ENCODE results near the gene GNA12.

The GNA12 gene

GRCh38 chr7:2757361-2757903 is 86.7 kb downstream of the GNA12 start:
- Histone ChIP-seq H3K9me3 (ENCODE audit: insufficient read depth, low read length, severe bottlenecking) (no peaks in the 10 kb centered on the region), H4K20me1 (ENCODE audit: insufficient read depth, low read length) (peaks cover 23% of the 10 kb centered on the region; the same call in 1 of the 2 replicates), H3K4me3 (ENCODE audit: low read depth in 1 of 2, low read length in 2 of 2) (no peak overlapping the region), H3K27ac (ENCODE audit: low read length) (0 out of 2 replicates have a peak overlapping the region, but pooled peaks have one; percentile 8), H3K27me3 (ENCODE audit: insufficient read depth, low read length, poor library complexity) (no peaks in the 10 kb centered on the region), H3K79me2 (ENCODE audit: insufficient read depth, low read length) (no peaks in the 10 kb centered on the region), H3K9ac (ENCODE audit: low read depth, low read length) (no peak overlapping the region), H2AFZ (ENCODE audit: low read depth, low read length) (no peak overlapping the region), H3K4me2 (ENCODE audit: insufficient read depth, low read length) (no peak overlapping the region), H3K4me1 (ENCODE audit: insufficient read depth, low read length) (peaks cover 8% of the 10 kb centered on the region), H3K36me3 (ENCODE audit: insufficient read depth, low read length) (peaks cover 13% of the 10 kb centered on the region; the same call in 1 of the 2 replicates)
- no peak for DNase-seq
- no peak for ATAC-seq (ENCODE audit: insufficient read depth, low read depth)
- TF ChIP-seq EZH2 (IDR thresholded peaks at IDR 0.05; ENCODE audit: borderline replicate concordance, low read depth, low read length, severe bottlenecking) (no peak), CTCF (IDR thresholded peaks at IDR 0.05; ENCODE audit: borderline replicate concordance, extremely low read depth, low read length, poor library complexity, severe bottlenecking) (no peak)

- no peak overlapping the region for H2AFZ ChIP-seq (ENCODE audit: low read depth, low read length)
- H3K27me3 ChIP-seq (ENCODE audit: insufficient read depth, low read length, poor library complexity), result no peaks in the 10 kb centered on the region
- H3K4me3 ChIP-seq (ENCODE audit: low read depth in 1 of 2, low read length in 2 of 2), result no peak overlapping the region
- no peaks in the 10 kb centered on the region for H3K9me3 ChIP-seq (ENCODE audit: insufficient read depth, low read length, severe bottlenecking)
- TF ChIP-seq EZH2 (IDR thresholded peaks at IDR 0.05; ENCODE audit: borderline replicate concordance, low read depth, low read length, severe bottlenecking), result no peak
- TF ChIP-seq CTCF (IDR thresholded peaks at IDR 0.05; ENCODE audit: borderline replicate concordance, extremely low read depth, low read length, poor library complexity, severe bottlenecking), result no peak
- no peak overlapping the region for H3K27ac ChIP-seq (ENCODE audit: low read length)
- DNase-seq (no peak), ATAC-seq (ENCODE audit: insufficient read depth, low read depth) (no peak)
- H4K20me1 ChIP-seq (ENCODE audit: insufficient read depth, low read length), result 0 out of 2 replicates have a peak, but pooled peaks cover 13% of the 10 kb centered on the region
- no peak overlapping the region for H3K9ac ChIP-seq (ENCODE audit: low read depth, low read length)
- no peak overlapping the region for H3K4me2 ChIP-seq (ENCODE audit: insufficient read depth, low read length)
- H3K79me2 ChIP-seq (ENCODE audit: insufficient read depth, low read length), result peaks cover under 1% of the 10 kb centered on the region; the same call in 1 of the 2 replicates
- peaks cover 8% of the 10 kb centered on the region for H3K4me1 ChIP-seq (ENCODE audit: insufficient read depth, low read length)
- H3K36me3 ChIP-seq (ENCODE audit: insufficient read depth, low read length), result peaks cover 8% of the 10 kb centered on the region; the same call in 1 of the 2 replicates
Measured at GRCh38 chr7:2755531-2755930, 88.6 kb downstream of the GNA12 start.

- Histone ChIP-seq H3K4me2 (ENCODE audit: insufficient read depth, low read length) (no peak overlapping the region), H3K4me3 (ENCODE audit: low read depth in 1 of 2, low read length in 2 of 2) (no peak overlapping the region), H3K27ac (ENCODE audit: low read length) (no peak overlapping the region), H3K9me3 (ENCODE audit: insufficient read depth, low read length, severe bottlenecking) (no peaks in the 10 kb centered on the region), H3K27me3 (ENCODE audit: insufficient read depth, low read length, poor library complexity) (no peaks in the 10 kb centered on the region), H2AFZ (ENCODE audit: low read depth, low read length) (no peak overlapping the region), H3K9ac (ENCODE audit: low read depth, low read length) (no peak overlapping the region), H3K4me1 (ENCODE audit: insufficient read depth, low read length) (peaks cover 8% of the 10 kb centered on the region), H3K79me2 (ENCODE audit: insufficient read depth, low read length) (peaks cover 3% of the 10 kb centered on the region; the same call in 1 of the 2 replicates), H3K36me3 (ENCODE audit: insufficient read depth, low read length) (0 out of 2 replicates have a peak, but pooled peaks cover 6% of the 10 kb centered on the region), H4K20me1 (ENCODE audit: insufficient read depth, low read length) (0 out of 2 replicates have a peak, but pooled peaks cover 7% of the 10 kb centered on the region)
- no peak for ATAC-seq (ENCODE audit: insufficient read depth, low read depth)
- TF ChIP-seq EZH2 (IDR thresholded peaks at IDR 0.05; ENCODE audit: borderline replicate concordance, low read depth, low read length, severe bottlenecking), result no peak
- TF ChIP-seq CTCF (IDR thresholded peaks at IDR 0.05; ENCODE audit: borderline replicate concordance, extremely low read depth, low read length, poor library complexity, severe bottlenecking), result no peak
- DNase-seq, result no peak
Measured at GRCh38 chr7:2754912-2755311, 89.2 kb downstream of the GNA12 start.

Data from DND-41 (cell line).